Left cardiac atrium (tissue), 4 donors: ENCODE measurements around the gene GARIN5B. TPM values are rescaled to one million over a fixed set of nuclear protein-coding genes. Genes with fewer than 3 reads are reported as not detected.

ENCODE experiments used
- ATAC-seq, 2 donors: fragments of 200-7000 bp; cut with Tn5 transposase; one replicate each; pipeline ENCODE4 v1.9.1; 2020; ENCODE audit warnings: mild to moderate bottlenecking in 2 of 2, moderate library complexity in 2 of 2
- DNase-seq: peaks from one replicate; pipeline ENCODE4 v3.0.0-alpha.2; 2020
- intact Hi-C, 2 donors: fragments of 100-400 bp; cut with DNase I; formaldehyde crosslinking; loops; one replicate each; pipeline versions ENCODE4 v1.14.1 to v1.15.1; 2022 to 2023
- total RNA-seq, 2 donors: library from RNA; stranded (reverse); fragmentation: NEBNext Ultra II Directional; extraction: Animal tissue kit (Norgen Biotek cat#: 25700); gene quantifications; one replicate each; pipeline ENCODE4 v1.2.1, GENCODE V29; 2021
- donor health status: DM: no; HTN: yes; CAD: no.
- donor health status: DM: no; HTN: yes; CAD: no; lungs with severe emphysema.
- donor health status: DM: yes; HTN: yes; CAD: no.
- donor health status: Dilated cardiomyopathy.

Gene GARIN5B
- total RNA-seq, 2 donors from 2014 or later = not detected

DNA sequence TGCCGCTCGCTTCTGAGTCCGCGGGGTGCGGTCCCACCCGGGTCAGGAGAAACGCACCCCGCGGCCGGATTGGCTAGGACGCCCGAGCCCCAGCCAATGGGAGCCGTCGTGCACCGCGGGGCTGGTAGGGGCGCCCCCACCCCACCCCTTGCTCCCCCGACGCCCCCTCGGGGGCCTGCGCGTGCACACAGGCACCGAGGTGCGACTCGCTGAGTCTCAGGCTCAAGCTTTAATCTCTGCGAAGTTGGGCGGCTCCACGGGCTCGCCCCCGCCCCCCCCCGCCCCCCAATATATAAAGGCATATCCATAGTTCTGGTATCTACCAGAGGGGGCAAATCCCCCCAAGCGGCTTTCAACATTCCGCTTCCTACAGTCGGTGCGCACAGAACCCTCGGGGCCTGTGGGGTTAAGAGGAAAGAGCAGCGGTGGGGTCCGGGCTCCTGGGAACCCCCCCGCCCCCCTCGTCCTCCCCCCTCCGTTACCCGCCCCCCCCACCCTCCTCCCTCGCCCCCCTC lies 8.3 kb downstream of the GARIN5B start, which contains the start of gene COX6B2:
Gene COX6B2, minus strand, starts transcription at position 22 of the 515 bp plus-strand sequence. CDS start 198 bp downstream, outside the sequence.
- DNase-seq (no peak), ATAC-seq (no peak)
- intact Hi-C loops = no loop called here

DNA sequence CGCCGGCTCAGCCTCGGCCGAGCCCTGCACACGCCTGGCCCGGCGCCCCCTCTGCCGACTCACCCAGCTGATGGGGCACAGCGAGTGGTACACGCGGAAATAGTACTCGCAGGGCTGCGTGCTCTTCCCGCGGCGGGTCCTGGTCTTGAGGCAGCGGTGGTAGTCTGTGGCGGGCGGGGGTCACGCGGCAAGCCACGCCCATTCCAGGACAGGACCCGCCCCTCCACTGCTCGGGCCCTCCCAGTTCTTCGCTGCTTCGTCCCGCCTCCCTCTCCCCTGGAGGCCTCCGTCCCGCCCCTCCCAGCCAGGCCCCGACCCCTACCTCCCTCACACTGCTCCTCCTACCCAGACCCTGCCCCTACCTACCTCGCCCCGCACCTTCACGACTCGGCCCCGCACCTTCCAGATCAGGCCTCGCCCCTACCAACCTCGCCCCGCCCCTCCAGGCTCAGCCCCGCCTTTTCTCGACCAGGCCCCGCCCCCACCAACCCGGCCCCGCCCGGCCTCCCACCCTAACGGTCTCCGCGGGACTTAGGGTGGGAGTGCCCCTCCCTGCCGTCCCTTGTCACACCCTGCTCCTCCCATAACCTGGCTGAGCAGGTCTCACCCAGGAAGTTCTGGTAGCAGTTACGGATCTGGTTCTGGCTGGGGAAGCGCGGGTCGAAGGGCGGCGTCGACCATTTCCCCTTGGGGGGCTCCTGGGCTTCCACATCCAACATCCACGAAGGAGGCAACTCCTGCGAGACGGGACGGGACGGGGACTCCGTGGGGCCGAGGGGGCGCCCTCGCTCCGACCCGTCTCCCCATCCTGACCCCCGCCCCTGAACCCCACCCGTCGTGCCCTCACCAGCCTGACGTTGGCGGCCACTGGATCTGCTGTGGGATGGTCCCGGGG lies 9.0 kb downstream of the GARIN5B start:
- peak; percentile 80 for DNase-seq
- intact Hi-C loops = no loop called here

DNA sequence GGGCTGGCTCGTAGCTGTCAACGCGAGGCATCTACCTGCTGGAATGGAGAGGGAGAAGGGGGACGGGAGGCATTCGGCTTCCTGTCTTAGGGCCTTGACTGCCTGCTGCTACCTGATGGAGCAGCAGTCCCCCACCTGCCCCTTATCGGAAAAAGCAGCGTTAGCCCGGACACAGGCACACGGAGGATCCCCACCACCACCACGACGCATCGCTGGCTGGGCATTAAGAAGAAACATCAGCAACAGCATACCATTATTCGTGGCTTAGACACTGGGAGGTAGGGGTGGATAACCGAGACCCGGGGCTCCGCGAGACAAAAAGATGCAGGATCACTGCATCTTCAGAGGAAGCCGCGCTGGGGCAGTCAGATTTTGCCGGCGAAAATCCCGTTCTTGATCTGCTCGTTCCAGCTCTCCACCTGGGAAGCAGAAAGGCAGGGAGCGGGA lies 9.7 kb downstream of the GARIN5B start:
- ATAC-seq = no peak
- intact Hi-C loops = no loop called here
- no peak for DNase-seq

More for the DNA sequence above, 9.0 kb downstream of the GARIN5B start:
- ATAC-seq = peak; percentile 82 to 90

DNA sequence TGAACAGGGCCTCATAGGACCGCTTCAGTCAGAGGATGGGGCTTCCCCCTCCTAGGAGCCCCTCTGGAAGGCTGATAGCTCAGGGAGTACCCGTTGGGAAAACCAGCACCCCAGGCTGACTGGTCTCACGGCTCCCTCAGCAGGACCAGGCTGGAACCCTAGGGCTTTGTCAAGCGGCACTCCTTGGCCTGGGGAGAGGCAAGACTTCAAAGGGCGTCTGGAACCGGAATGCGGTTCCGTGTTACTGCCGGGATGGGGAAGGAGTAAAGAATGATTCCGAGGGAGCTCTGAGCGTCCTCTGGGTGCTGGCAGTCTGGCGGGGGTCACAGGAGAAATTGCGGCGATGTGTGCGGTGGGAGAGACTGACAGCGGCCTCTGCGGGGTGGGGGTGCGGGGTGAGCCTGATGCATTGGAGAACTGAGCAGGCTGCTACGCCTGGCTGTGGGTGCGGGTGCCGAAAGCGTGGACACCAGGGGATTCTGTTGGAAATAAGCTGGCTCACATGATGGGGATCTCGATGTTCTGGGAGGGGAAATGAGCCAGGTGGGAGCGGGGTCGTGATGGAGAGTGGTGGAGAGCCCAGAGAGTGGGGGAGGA lies 10.4 kb downstream of the GARIN5B start:
- ATAC-seq (no peak), DNase-seq (no peak)
- intact Hi-C loops = no loop called here

DNA sequence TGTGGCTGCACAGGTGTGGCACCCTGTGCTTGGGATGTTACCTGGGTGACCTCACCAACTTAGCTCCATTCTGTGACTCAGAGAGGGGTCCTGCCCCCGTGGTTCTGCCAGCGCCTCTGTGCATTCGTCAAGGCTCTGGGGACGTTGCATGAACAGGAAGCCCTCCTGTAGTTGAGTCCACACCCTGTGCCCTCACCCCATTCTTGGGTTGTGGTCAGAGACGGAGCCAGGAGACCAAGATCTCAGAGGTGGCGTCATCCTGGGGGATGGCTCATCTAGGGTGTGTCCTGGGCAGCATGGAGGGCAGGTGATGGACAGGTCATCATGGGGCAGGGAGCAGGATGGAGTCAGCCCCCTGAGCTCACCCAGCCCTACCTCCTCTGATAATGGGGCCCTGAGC lies 11.0 kb downstream of the GARIN5B start:
- intact Hi-C loops = no loop called here
- ATAC-seq (no peak), DNase-seq (no peak)

DNA sequence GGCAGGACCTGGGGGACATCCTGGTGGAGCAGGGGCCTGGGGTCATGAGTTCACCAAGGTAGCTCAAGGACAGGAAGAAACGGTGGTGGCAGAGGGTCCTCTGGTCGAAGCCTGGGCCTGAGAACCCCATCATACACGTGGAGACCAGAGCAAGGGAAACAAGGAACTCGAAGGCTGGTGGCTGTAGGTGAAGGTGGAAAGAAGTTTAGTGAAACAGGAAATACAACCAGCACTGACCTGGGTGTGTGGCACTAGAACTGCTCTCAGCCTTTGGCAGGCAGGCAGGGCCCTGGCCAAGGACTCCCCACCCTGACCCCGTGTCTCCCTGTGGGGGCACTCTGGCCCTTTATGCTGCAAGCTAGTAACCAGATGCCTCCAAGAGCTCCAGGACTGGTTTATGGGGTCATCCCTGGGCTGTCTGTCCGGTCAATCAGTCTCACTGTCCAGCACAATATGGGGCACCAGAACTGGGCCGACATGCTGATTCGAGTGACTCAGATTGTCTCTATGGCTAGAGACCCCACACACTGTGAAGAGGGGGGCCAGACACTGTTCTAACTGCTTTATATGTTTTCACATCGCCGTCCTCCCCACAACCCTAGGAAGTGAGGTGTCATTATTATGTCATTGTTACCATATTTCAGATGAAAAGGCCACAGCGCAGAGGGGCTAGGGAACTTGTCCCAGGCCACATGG lies 12.3 kb downstream of the GARIN5B start:
- intact Hi-C loops = no loop called here
- ATAC-seq (no peak), DNase-seq (no peak)

DNA sequence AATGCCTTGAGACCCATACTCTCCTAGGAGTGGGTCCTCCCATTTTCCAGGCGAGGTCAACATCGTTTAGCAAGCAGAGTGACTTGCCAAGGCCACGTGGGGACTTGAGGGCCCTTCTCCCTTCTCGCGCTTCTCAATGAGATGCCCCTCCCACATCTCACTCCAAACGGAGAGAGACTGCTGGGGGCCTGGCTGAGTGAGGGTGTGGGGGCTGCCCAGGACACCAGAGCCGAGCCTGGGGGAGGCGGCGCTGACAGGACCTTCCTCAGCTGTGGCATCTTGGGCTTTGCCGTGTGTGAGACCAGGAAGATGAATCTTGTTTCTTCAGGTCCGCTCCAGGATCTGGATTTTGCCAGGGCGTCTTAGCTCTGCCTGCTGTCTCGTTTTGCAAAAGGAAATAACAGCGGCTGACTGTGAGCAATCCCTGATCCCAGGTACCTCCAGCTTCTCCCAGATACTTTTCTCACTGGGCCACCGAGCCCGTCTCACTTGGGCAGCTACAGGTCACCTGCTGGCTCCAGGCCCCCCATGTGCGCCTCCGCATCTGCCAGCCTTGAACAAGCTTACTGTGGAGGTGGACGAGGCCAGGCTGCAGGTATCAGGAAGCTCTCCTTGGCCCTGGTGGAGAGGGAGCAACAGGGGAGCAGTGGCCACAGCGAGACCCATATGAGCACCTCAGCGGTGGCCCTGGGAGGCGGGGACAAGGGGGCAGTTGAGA lies 14.6 kb downstream of the GARIN5B start:
- no peak for DNase-seq
- intact Hi-C loops = no loop called here
- no peak for ATAC-seq

DNA sequence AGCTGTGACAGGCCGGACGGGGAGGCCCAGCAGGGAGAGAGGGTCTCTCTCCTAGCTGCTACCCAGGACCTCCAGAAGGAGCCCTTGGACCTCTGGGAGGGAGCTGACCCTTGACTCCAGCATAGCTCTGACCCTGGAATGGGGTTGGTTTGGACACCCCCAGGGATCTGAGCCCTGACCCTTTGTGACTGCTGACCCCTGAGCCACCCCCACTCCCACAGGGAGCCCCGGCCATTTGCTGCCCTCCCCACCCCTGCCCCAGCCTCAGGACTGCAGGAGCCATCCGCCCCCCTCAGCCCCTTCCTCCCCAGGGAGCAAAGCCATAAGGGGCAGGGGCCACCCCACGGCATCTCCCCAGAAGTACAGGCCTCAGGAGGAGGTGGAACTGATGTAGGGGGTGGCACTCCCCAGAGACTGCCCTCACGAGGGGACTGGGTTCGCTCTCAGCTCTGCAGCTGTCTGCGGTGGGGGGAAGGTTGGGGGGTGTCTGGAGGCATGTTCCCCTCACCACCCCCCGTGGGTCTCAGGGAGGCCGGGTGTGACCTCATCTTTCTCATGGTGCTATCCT lies 15.5 kb downstream of the GARIN5B start:
- no peak for ATAC-seq
- no peak for DNase-seq
- intact Hi-C loops = no loop called here

DNA sequence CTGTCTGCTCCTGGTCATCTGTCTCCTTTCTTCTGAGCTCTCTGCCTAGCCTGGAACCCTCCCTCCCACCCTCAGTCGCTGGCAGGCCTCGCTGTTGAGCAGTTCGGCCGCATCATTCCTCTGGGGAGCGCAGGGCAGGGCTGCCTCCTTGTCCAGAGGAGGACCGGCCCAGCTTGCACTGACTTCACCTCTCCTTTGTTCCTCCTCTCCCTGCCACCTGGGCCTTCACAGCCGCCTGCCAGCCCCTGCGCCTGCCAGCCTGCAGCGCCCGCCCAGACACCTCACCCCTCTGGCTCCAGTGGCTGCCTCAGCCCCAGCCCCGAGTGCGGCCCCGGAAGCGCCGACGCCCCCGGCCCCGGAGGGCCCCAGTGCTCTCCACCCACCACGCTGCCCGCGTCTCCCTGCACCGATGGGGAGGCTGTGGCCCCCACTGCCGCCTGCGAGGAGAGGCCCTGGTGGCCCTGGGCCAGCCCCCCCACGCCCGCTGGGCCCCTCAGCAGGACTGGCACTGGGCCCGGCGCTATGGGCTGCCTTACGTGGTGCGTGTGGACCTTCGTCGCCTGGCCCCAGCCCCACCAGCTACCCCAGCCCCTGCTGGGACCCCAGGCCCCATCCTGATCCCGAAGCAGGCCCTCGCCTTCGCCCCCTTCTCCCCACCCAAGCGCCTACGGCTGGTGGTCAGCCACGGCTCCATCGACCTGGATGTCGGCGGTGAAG lies 16.2 kb downstream of the GARIN5B start:
- ATAC-seq (no peak), DNase-seq (no peak)
- intact Hi-C loops = no loop called here

DNA sequence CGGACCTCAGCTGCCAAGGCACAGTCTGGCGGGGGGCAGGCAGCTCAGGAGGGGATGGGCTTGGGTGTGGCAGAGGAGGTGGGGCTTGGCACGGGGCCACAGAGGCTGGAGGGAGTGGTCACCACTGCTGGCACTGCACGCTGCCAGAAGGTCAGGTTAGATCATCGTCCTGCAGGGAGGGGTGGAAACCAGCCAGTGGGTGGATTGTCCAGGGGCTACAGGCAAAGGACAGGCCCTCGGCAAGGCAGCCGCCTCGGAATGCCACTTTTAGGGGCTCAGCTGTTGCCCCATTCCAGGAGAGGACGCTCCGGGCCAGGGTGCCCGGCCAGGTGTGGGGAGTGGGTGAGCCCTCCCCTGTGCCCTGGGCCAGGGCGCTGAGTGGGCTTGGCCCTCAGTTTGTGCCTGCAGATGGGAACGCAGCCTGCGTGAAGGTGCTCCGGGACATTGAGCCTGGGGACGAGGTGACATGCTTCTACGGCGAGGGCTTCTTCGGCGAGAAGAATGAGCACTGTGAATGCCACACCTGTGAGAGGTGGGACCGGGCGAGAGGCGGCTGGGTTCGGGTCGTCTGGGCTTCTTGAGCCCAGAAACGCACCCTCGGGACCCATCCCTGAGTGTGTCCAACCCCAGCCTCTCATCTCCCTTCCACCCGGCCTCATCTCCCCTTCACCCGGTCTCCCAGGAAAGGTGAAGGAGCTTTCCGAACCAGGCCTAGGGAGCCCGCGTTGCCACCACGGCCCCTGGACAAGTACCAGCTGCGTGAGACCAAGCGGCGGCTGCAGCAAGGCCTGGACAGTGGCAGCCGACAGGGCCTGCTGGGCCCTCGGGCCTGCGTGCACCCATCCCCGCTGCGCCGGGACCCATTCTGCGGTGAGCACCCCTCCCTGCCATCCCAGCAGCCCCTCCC lies 17.0 kb downstream of the GARIN5B start:
- intact Hi-C loops = no loop called here
- peak; percentile 63 for DNase-seq
- peak; percentile 19 to 77 for ATAC-seq

DNA sequence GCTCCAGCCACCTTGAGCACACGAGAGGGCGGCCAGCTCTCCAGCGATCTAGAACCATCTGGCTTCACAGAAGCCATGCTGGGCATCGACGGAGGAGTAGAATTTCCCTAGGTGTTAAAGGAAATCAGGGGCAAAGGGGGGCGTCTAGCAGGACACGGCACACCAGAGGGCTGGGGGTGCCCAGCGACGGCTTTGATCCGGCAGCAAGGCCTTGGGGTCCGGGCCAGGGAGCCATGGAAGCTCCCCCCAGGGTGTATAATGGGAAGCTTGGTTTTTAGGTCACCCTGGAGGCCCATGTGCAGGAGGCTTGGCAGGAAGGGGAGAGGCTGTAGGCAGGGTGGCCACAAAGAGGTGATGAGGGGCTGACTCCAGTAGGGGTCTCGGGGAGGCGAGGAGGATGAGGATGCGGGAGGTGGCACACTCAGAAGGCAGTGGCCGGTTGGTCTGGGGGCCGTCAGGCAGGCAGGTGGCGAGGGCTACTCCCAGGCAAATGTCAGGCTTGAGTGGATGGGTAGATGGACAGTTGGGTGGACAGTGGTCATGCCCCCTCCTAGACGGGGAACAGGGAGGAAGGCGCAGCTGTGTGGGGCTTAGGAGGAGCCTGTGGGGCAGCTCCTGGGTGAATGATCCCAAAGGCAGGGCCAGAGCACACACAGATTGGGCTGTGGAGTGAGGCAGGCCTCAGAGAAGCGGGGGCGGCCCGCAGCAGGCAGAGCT lies 17.8 kb downstream of the GARIN5B start:
- intact Hi-C loops = no loop called here
- ATAC-seq (no peak), DNase-seq (no peak)

DNA sequence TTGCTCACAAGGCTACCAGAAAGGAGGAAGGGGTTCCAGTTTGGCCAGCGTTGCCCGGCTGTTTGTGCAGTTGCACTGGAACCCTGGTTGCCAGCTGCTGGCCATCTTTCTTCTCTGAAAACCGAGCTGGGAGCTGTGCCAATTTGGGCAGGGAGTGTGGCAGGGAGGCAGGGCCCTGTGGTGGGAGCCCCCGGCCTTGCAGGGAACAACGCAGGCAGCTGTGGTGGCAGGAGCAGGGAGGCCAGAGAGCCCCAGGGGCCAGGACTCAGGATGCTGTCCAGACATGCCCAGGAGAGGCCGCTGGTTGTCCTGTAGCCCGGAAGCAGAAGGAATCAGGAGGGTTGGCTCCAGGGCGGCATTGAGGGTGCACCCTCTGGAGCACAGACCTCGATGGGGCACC lies 18.6 kb downstream of the GARIN5B start:
- DNase-seq (no peak), ATAC-seq (no peak)
- intact Hi-C loops = loop anchor here in 1 of 2 donors (5.0 kb wide), 1 partner anchor 38 kb away; the partner anchor contains the start of gene TMEM238

DNA sequence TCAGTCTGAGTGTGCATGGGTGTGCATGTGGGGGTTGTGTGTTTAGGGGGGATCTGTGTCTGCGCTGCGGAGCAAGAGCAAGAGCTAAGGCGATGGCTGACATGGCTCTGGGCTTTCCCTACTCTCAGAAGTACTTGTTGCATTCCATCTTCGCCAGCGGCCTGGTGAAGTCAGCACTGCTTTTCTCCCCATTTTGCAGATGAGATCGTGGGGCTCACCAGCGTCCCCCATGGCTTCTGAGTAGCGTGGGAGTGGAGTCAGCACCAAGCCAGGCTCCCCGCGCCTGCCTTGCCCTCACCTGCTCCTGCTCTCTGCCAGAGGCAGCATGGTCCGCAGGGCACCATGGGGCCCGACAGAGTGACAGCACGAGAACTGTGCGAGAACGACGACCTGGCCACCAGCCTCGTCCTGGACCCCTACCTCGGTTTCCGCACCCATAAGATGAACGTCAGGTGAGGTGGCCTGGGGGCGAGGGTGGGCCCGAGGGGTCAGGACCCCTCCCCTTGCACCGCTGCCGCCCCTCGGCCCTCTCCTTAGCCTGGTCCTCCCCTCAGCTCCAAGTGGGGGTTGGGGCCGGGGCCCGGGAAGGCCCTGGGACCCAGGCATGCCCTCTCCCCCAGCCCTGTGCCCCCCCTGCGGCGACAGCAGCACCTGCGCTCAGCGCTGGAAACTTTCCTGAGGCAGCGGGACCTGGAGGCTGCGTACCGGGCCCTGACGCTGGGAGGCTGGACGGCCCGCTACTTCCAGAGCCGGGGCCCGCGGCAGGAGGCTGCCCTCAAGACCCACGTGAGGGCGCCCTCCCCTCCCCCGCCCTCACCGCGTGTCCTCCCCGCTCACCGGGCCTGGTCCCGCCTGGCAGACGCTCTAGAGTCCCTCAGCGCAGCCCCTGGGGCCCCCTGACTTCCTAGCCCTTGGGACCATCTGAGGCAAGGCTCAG lies 21.2 kb downstream of the GARIN5B start:
- ATAC-seq (no peak), DNase-seq (no peak)
- intact Hi-C loops = loop anchor here in 1 of 2 donors (5.0 kb wide), 1 partner anchor 40 kb away; the partner anchor contains the start of gene TMEM238

DNA sequence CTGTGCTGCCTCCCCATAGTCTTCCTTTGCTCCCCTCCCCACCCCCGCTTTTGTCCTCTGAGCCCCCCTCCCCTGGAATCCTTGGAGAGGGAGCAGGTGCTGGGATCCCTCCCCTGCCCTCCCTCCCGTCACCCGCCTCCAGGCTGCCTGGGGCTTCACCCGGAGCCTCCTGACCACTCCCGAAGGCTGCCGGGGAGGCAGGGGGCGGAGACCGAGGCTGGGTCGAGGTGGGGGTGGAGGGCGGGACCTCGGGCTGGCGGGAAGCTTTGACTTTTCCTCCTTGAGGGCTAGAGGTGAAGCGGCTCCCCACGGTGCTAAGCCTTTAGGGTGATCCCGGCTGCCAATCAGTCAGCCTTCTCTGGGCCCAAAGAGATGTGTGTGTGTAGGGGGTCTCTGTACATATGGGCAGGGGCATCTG lies 21.9 kb downstream of the GARIN5B start:
- DNase-seq (peak; percentile 82), ATAC-seq (peak in 1 of 2 donors; percentile 6)
- intact Hi-C loops = loop anchor here in 1 of 2 donors (5.0 kb wide), 1 partner anchor 41 kb away; the partner anchor contains the start of gene TMEM238

DNA sequence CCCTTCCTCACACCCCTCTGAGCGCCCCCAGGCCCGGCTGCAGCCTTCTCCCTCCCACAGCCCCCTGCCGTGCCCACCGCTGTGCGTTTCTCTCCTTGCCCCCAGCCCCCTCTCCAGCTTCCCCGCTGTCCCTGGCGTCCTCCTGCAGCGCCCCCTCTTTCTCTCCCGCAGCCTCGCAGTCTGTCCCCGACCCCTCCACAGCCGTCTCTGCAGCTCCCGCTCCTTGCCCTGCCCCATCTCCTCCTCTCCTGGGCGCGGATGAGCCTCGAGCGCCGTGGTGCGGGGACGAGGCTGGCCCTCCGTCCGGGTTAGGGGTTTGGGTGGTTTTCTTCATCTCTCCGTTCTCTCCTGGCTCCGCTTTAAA lies 22.3 kb downstream of the GARIN5B start:
- DNase-seq (no peak), ATAC-seq (no peak)
- intact Hi-C loops = loop anchor here in 1 of 2 donors (5.0 kb wide), 1 partner anchor 42 kb away; the partner anchor contains the start of gene TMEM238
